HG03432 (cell line): Measurements from ENCODE around the gene ARHGAP21.

Experiments used
- ATAC-seq: cut with Tn5 transposase; IDR thresholded peaks from one replicate; pipeline ENCODE4 v1.9.1; 2021; ENCODE audit warnings: mild to moderate bottlenecking, moderate library complexity; ENCODE audit not compliant: unreplicated experiment

Gene ARHGAP21

DNA sequence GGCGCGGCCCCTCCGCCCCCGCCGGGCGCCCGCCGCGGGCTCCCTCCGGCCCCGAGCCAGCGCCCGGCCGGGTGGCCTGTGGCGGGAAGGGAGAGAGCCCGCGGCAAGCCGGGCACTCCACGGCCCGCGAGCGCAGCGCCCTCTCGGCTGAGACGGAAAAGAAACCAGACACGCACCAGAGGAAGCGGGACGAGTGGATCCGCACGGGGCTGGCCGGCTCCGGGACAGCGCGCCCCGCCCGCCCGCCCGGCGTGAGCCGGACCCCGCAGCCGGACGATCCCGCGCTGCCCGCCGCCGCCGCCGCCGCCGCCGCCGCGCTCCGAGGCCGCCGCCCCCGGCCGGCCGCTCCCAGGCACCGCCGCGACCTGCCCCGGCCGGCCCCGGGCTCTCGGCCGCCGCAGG, 300 bp downstream of the ARHGAP21 start:
- peak; percentile 28 for ATAC-seq

DNA sequence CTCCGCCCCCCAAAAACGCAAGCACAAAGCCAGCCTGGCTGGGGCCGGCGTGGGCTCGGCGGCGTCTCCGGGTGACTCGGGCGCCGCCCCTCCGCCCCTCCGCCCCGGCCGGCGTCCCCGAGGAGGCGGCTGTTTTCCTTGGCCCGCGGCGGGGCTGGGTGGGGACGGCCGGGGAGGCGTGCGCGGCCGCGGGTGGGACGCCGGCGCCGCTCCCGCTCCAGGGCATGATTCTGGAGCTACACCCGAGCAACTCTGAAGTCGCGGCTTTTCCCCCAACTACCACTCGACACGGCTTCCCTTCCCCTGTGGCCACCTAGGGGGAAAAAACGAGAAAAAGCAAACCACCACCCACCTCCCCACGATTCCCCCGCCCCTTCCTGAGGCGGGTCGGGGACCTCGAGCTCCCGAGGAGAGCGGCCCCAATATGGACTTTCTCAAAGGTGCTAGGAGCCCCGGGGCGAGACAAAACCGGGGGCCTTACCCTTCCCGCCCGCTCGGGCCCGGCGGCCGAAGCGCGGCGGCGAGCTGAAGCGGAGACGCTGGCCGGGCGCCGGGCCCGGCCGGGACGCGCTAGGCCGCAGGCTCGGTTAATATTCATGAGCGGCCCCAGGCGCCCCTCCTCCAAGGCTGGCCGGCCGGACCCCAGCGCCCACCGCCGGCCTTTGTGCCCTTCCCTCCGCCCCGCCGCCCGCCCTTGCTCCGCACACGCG, 856 bp downstream of the ARHGAP21 start:
- peak; percentile 31 for ATAC-seq

DNA sequence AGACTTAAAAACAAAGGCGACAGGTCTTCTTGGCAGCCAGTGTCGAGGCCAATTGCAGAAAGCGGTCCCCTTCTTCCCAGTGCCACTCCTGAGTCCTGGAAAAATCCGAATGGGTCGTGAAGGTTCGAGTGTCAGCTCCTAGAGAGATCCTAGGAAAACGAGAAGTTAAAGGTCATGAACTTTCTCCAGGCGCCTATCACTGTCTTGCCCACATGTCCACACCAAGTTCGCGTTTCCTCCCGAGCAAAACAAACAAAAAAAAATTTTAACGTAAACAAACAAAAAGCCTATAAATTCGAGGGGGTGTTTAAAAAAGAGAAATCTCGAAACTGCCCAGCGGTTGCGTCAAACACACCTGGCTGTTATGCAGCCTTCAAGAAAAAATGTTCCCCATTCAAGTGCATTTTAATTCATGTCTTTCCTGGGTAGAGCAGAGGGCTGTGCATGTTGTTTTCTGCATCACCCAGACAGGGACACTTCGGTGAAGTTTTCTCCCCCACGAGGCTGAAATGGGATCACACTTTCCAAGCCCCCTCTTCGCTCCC, 1.5 kb downstream of the ARHGAP21 start:
- ATAC-seq = no peak

DNA sequence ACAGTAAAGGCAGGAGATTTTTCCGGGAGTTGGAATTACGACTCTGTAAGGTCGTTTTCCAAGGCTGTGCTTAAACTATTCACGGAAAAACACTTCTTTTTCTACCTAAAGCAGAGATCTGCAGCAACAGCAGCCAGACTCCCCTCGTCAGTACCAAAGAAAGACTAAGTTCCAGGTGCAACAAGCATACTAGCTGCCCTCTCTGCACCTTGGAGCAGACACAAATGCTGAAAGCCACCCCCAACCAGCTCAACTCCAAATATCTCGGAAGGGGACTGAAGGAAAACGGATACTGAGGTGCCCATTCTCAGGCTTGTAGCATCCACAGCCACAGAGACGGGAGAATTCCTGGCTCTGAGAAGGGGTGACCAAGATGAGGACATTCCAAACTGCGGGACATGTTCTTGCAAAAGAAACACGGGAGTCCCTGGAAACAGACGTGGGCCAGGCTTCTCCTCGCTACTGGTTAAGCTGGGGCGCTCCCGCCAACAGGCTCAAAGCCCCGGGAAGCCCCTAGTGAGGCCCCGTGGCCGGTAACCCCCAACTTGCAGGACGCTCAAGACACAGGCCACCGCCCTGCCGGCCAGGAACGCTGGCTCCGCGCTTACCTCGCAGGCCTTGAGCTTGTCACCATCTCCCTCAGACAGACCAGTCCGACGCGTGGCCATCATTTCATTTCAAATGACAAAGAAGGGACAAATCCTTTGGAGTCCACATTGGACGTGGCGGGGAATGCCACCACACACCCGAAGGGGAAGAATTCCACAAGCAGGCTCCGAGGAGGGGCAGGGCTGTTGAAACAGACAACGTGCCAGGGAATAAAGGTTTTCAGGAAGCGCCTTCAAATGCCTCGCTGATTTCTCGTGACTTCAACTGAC, 2.2 kb downstream of the ARHGAP21 start:
- ATAC-seq = no peak

DNA sequence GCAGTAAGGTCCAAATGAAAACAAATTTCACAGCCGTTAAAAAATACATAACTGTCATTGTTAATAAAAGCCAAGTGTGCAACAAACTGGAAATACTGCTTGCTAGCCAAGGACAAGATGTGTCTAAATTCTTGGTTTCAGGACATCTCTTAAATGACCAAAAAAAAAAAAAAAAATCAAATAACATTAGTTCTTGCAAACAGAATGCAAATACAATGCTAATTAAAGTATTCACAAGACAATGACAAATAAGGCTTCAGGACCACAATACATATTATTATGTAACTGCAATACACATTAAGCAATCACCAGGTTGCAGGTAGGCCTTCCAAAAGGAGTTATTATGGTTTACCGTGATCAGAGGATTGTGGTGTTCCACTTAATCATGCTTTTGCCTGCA, 3.6 kb downstream of the ARHGAP21 start:
- no peak for ATAC-seq

DNA sequence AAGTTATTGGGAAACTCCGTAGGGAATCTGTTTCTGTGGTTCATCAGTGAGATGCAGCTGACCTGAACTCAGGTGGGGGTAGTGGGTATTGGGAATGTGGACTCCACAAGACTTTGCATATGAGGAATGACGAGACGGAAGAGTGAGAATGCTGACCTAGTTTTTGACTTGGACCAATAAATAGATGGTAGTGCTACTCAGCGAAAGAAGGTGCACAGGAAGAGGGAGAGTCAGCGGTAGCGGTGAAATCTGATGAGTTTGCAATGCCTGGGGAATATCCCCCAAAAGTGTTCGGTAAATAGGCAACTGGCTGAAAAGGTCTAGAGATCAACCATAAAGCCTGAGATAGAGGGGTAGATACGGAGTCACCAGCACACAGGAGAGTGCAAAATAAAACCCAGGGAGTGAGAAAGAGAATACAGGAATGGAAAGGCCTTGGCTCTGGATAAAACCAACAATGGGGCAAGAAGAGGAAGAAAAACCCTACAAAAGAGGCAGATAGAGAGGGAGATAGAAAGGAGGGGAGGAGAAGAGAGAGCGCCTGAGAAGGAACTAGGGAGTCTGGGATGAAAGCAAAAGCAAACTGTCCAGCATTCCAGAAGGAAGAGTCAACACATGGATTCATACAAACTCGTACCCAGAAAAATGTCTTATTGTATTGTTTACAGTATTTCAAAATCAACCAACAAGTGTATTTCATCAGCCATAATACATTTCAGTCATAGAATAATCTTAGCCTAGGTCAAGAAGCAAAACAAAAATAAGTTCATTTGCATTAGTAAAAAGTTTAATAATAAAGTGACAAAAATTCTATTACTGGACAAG, 5.4 kb downstream of the ARHGAP21 start:
- no peak for ATAC-seq

DNA sequence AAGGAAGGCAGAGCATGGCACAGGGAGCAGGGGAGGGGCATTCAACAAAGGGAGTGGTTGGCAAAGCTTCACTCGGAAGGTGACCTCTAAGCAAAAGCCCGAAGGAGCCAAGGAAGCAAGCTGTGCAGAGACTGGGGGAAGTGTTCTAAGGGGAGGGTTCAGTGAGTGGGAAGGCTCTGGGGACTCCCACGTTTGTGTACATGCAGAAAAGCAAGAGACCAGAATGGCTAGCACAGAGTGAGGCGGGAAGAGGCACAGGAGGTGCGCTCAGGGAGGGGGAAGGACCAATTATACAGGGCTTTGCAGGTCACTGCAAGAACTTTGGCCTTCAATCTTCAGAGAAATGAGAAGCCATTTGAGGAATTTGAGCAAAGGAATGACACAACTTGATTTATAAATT, 7.4 kb downstream of the ARHGAP21 start:
- no peak for ATAC-seq

DNA sequence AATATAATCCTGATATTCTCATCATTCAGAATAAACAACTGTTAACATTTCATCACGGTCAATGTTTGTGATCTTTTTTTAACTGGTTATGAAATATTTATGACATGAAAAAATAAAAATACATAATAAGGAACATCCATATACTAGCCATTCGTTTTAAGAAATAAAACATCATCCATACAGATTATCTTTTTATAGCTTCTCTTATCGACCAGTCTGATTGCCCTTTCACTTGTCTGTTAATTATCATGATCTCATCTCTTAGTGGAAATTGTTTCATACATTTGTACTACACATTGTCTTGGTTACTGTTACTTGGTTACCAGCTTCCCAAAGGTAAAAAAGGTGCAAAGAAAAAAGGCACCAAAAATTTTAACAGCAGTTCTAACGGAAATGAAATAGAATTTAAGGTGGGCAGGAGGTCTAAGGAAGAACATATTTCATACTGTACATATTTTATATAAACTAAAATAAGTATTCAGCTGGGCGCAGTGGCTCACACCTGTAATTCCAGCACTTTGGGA, 8.4 kb downstream of the ARHGAP21 start:
- no peak for ATAC-seq

DNA sequence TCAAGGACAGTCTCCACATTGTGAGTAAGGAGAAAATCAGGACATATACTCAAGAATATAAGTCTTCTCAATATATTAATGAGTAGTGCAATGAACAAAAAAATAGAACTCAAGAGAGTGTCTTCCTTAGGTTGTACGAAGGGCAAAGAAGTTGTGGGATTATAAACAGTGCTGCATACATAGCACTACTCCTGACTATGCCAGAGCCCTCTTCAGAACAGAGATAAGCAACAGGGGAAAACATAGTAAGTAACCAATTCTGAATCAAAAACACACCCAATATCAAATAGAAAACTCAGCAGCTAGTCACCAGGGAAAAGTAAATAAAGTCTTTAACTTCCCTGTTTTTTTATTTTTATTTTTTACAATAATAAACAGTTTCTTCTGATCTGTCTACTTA, 10.6 kb downstream of the ARHGAP21 start:
- no peak for ATAC-seq

DNA sequence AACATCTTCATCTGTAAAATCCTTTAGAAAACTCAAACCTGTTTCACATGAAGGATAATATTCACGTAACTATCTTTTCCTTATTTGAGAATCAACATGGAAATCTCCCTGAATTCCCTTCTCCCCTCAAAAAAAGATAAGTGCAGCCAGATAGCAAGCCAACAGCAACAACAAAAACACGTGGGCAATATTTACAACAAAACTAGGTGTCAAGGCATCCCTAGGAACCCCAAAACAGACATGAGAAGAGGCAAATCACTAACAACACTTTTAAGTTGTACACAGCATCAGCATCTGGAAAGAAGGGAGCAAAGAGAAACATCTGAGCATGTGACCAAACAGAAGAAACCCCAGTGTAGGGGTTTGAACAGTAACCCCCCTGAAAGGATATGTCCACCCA, 12.2 kb downstream of the ARHGAP21 start:
- ATAC-seq = no peak

DNA sequence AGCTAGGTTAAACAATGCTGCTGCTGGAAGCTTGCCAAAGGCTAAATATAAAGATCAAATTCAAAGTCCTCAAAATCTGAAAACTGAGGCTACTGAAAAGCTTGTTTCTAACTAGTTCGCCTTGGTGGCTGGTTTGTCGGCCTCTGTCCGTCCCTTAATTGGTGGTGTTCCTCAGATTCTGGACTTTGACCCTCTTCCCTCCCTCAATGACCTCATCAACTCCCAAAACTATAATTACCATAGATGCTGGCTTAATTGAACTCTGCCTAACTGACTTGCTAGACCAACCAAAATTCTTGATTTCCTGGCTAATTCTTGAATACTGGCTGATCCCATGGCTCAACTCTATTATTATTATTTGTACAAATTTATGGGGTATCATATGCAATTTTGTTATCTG, 15.6 kb downstream of the ARHGAP21 start:
- no peak for ATAC-seq

DNA sequence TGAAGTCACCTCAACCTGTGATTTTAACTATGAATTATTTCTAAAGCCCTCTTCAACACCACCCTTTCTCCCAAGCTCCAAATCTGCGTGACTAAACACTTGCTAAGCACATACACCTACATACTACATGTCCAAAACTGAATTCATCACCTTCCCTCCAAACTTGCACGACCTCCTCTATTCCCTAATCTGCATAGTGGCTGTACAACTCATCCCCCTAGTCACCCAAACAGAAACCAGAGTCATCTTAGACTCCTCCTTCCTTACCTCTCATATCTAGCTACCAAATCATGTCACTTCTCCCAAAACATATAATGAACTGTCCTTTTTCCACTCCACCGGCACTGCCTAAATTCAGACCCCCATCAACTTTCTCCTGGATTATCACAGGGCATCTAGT, 16.2 kb downstream of the ARHGAP21 start:
- ATAC-seq = peak; percentile 70

DNA sequence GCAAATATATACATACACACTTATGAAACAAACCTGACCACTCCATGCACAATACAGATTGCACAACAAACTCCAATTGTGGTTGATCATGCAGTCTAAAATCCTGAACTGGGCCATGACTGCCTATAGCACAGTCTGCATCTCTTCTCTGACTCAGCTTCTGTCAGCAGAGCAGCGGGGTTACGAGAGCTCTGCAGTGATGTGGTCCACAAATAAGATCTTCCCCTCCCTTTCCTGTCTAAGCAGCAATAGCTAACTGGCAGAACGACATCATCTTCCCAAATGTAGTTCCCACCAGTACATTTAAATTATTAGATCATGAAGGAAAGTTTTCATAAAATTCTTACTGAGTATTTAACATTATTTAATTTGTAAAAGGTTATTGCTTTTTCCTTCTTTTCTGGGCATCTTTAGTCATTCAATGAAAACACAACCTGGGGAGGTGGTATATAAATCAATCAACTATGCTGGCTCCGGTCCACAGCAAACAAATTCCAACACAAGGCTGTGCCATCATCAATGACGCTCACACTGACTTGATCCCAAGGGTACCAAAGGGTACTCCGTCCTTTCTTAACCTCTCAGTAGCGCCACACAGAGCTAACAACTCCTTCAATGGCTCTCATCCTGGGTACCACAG, 17.1 kb downstream of the ARHGAP21 start:
- ATAC-seq = no peak

DNA sequence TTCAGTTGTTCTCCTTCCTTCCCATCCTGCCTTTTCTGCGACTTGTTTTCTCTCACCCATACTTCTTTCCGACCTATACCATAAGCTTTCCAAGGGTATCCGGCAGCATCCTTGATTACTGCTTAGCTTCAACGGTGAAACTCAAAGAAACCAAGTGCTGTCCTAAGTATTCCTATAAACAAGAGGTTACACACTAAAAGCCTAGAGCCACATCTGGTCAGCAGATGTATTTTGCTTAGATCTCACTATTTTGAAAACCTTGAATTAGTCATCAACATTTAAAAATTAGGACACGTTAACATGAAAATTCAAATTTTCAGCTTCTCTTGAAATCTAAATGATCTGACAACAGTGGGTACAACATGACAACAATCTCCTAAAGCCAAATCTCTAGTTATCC, 20.0 kb downstream of the ARHGAP21 start:
- no peak for ATAC-seq

DNA sequence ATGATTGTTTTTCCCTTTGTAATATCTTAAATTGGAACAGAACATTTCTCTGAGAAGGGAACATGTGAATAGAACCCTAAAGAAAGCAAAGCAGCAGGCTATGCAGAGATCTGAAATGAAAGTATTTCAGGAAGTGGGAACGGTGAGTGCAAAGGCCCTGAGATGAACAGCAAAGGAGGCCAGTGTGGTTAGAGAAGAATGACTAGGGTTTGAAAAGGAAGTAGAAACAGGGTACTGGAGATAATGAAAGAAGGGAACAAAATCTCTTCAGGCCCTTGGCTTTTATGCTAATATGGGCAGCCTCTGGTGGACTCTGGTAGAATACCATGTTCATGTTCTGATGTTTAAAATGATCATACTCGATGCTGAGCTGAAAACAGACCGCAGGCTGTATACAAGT, 22.2 kb downstream of the ARHGAP21 start:
- ATAC-seq = peak; percentile 91

DNA sequence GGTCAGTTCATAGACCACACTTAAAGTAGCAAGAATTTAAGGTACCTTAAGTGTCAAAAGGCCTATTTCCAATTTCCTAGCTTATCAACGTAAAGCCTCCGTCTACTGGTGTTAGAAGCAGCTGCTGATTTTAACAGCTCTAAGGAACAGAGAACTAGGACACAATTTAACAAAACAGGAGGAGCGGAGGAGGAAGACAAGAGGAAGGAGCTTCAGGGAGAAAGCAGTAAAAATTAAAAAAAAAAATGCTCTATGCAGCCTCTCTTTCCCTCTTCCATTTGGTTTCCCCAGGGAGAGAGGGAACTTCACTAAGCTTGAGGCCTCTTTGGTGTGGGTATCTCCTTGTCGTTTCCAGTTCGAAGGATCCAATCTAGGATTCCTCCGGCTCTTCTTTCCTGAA, 22.7 kb downstream of the ARHGAP21 start:
- no peak for ATAC-seq

DNA sequence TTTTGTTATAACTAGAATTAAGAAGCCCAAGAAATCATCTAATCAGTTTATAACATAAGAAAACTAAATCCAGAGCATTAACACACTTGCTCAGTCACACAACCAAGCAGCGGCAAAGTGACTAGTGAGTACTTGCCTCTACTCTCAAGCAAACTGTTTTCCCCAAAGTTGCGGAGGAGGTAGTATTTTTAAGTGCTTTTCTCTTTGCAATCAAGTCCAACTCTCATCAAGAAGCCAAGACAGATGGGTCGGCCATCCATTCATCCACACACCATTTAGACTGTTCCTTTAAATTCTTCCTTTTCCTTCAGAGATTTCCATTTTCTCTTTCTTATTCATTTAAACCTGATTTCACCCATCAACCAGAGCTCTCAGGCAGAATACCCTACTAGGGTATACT, 25.4 kb downstream of the ARHGAP21 start:
- no peak for ATAC-seq

DNA sequence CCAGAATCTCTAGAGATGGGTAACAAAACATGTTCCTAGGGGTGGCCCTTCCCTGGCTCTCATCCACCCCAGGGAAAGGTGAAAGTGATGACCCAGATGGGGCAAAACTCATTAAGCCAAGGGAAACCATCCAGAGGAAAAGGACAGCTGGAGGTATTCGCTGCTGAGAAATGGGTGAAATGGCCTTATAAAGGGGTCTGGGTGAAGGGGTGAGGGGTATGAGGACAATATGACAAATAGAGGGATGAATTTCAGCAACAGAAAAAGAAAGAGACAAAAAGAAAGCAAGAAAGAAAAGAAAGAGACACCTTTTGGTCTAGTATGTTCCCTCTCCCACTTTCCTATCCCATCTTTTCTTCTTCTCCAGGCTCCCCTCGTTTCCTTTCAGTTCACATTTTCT, 26.6 kb downstream of the ARHGAP21 start:
- no peak for ATAC-seq

DNA sequence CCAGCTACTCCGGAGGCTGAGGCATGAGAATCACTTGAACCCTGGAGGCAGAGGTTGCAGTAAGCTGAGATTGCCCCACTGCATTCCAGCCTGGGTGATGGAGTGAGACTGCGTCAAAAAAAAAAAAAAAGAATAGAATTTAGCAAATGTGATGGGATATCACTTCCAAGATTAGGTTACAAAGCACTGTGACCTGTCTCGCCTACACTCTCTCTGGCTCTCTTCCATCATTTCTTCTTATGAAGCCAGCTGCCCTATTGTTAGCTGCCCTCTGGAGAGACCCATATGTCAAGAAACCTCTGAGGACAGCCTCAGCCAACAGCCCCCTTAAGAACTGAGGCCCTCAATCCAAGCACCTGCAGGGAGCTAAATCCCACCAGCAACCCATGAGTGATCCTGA, 28.2 kb downstream of the ARHGAP21 start:
- no peak for ATAC-seq

DNA sequence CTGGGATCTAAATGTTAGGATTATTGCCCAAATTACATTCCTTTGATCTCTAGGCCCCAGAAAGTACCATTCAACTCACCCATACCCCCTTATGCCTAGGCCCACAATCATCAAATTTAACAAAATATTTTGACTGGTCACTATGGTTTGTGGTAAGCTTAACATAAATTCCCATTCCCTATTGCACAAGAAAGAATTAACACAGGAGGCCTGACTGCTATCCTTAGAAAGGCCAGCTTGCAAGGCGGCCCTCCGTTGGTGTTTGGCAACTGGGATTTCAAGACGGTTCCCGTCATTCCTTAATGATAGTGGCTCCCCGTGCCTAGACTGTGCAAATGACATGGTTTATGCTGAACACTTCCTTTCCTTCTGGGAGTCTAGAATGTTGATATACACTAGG, 29.6 kb downstream of the ARHGAP21 start:
- ATAC-seq = no peak
